Body of pancreas (tissue), 4 donors: ENCODE results near the gene FANCM. TPM values are rescaled to one million over a fixed set of nuclear protein-coding genes. Genes with fewer than 3 reads are reported as not detected.
A peak's percentile ranks its signal among the peaks of the same experiment; 100 is the strongest.

Source experiments
- ATAC-seq: fragments of 150-250 bp; one replicate; pipeline ENCODE4 v1.9.1; 2016
- DNase-seq, 4 donors: peaks; one replicate each; pipeline ENCODE4 v3.0.0-alpha.2; 2019
- H3K27ac ChIP-seq, 4 donors: fragments of 200-600 bp; sonication (generic); 1 replicate in 3 of 4; 2 replicates in 1 of 4; pipeline versions ENCODE4 v1.5.1 to v1.6.1; 2016 to 2019; ENCODE audit warnings: mild to moderate bottlenecking in 1 of 4, mixed read lengths in 1 of 4, moderate library complexity in 1 of 4
- H3K27me3 ChIP-seq, 2 donors: fragments of 200-600 bp; sonication (generic); one replicate each; pipeline ENCODE4 v1.6.0; 2016; ENCODE audit warnings: mild to moderate bottlenecking in 1 of 2
- H3K36me3 ChIP-seq, 2 donors: fragments of 200-600 bp; sonication (generic); replicated peaks in 1 of 2; 2 replicates each; pipeline ENCODE4 v1.5.1; 2016; ENCODE audit warnings: low read depth in 2 of 2; ENCODE audit not compliant: insufficient read depth in 1 of 2
- H3K4me1 ChIP-seq: fragments of 200-600 bp; sonication (generic); one replicate; pipeline ENCODE4 v1.6.0; 2016
- H3K4me3 ChIP-seq, 2 donors: fragments of 200-600 bp; sonication (generic); 1 replicate in 1 of 2; 2 replicates in 1 of 2; pipeline ENCODE4 v1.5.1; 2016 to 2019
- H3K9me3 ChIP-seq, 3 donors: fragments of 200-600 bp; sonication (generic); 1 replicate in 2 of 3; 2 replicates in 1 of 3; pipeline ENCODE4 v1.5.1; 2016
- CTCF ChIP-seq, 7 experiments: fragments of 450-650 bp in 4 of 7; fragments of 200-600 bp in 3 of 7; sonication (generic) in 3 of 7; IDR thresholded peaks; one replicate each; pipeline ENCODE4 v1.5.1; 2016 to 2019; ENCODE audit warnings: antibody characterized with exemption in 7 of 7
- POLR2A ChIP-seq, 3 donors: fragments of 450-650 bp; IDR thresholded peaks; one replicate each; pipeline ENCODE4 v1.6.1; 2016; ENCODE audit warnings: antibody characterized with exemption in 3 of 3, mild to moderate bottlenecking in 2 of 3
- WGBS, 2 donors: methylation state at CpG; one replicate each; pipeline ENCODE4 v1.1.5; 2017; 5-methylcytosine and 5-hydroxymethylcytosine counted together
- intact Hi-C: fragments of 100-400 bp; cut with DNase I; formaldehyde crosslinking; loops from one replicate; pipeline ENCODE4 v1.15.1; 2023
- total RNA-seq, 2 donors: library from RNA; depleted of rRNA; stranded (reverse); fragments of >200 nt; gene quantifications; one replicate each; pipeline ENCODE4 v1.1.0, GENCODE V29; 2016

The FANCM gene
- total RNA-seq, 2 donors from 2014 or later = 3.4 to 4.3 TPM

DNA sequence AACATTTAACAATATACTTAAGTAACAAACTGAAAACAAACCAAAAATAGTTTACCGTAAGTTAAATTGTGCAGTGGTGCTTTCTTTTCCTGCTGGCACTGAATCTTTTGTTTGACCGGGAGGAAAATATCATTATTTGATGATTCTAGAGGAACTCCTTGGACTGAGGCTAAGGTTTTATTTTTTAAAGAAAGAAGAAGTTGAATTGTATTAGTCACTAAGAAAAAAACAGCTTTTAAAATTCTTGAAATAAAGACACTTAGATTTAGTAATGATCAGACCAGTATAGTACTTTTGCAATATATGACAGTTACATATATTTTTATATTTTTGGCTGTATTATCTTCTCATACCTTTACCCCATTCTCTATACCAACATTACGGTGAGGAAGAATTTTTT is 107.0 kb downstream of the FANCM start:
- H3K4me3 ChIP-seq = no peak overlapping the region
- no peaks in the 10 kb centered on the region for H3K36me3 ChIP-seq
- intact Hi-C loops = no loop called here
- no peaks in the 10 kb centered on the region for H3K27me3 ChIP-seq
- DNase-seq (no peak), ATAC-seq (no peak)
- no peak for TF ChIP-seq CTCF (IDR thresholded peaks at IDR 0.05)
- WGBS, 2 donors = 72 to 89% methylated on average over 3 of the region's 3 CpGs
- H3K4me1 ChIP-seq = no peaks in the 10 kb centered on the region
- no peaks in the 10 kb centered on the region for H3K9me3 ChIP-seq
- H3K27ac ChIP-seq = no peak overlapping the region

DNA sequence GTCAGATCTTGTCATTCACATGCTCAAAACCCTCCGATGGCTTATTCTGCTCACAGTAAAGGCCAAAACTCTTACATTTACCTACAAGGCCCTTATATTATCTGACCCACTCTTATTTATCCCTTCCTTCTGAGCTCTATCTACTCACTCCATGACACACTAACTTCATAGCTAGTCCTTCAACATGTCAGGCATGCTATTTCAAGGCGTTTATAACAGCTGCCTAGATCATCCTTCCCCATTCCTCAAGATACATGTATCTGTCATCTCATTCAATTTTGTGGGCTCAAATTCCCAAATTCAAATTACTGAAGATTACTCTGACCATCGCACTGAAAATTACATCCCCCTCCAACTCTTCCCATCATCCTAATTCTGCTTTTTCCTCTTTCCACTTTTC is 110.4 kb downstream of the FANCM start:
- DNase-seq = no peak
- WGBS, 2 donors = 66 to 92% methylated on average over 3 of the region's 3 CpGs
- TF ChIP-seq CTCF (IDR thresholded peaks at IDR 0.05) (no peak), POLR2A (IDR thresholded peaks at IDR 0.05) (no peak)
- Histone ChIP-seq H3K27me3 (no peaks in the 10 kb centered on the region), H3K27ac (no peak overlapping the region), H3K4me3 (no peak overlapping the region), H3K9me3 (no peaks in the 10 kb centered on the region), H3K36me3 (no peaks in the 10 kb centered on the region), H3K4me1 (peaks cover 2% of the 10 kb centered on the region)
- no peak for ATAC-seq
- intact Hi-C loops = no loop called here

- intact Hi-C loops = no loop called here
- Histone ChIP-seq H3K9me3 (no peaks in the 10 kb centered on the region), H3K4me3 (no peak overlapping the region), H3K27me3 (no peaks in the 10 kb centered on the region), H3K4me1 (peaks cover 7% of the 10 kb centered on the region), H3K36me3 (no peaks in the 10 kb centered on the region), H3K27ac (no peak overlapping the region)
- ATAC-seq (no peak), DNase-seq (no peak)
- no peak for TF ChIP-seq POLR2A (IDR thresholded peaks at IDR 0.05)
- no peak for TF ChIP-seq CTCF (IDR thresholded peaks at IDR 0.05)
- WGBS, 2 donors = 85 to 88% methylated on average over 1 of the region's 1 CpG
Measured at GRCh38 chr14:45246691-45247090, 111.0 kb downstream of the FANCM start.

- intact Hi-C loops = no loop called here
- Histone ChIP-seq H3K4me3 (no peak overlapping the region), H3K27ac (no peak overlapping the region), H3K27me3 (no peaks in the 10 kb centered on the region), H3K9me3 (no peaks in the 10 kb centered on the region), H3K36me3 (no peaks in the 10 kb centered on the region), H3K4me1 (peaks cover 11% of the 10 kb centered on the region)
- WGBS, 2 donors = 91 to 100% methylated on average over 1 of the region's 1 CpG
- ATAC-seq (no peak), DNase-seq (no peak)
- TF ChIP-seq POLR2A (IDR thresholded peaks at IDR 0.05) (no peak), CTCF (IDR thresholded peaks at IDR 0.05) (no peak)
Measured at GRCh38 chr14:45247427-45247826, 111.7 kb downstream of the FANCM start.

- DNase-seq (peak in 2 of 4 donors; percentile 18 to 64), ATAC-seq (no peak)
- no peaks in the 10 kb centered on the region for H3K27me3 ChIP-seq
- intact Hi-C loops = no loop called here
- no peaks in the 10 kb centered on the region for H3K9me3 ChIP-seq
- WGBS, 2 donors = 41 to 61% methylated on average over 5 of the region's 5 CpGs
- peak overlapping the region in 1 of 4 donors; percentile 65 for H3K27ac ChIP-seq
- TF ChIP-seq POLR2A (IDR thresholded peaks at IDR 0.05) (no peak), CTCF (IDR thresholded peaks at IDR 0.05) (no peak)
- peaks cover 19% of the 10 kb centered on the region for H3K4me1 ChIP-seq
- no peaks in the 10 kb centered on the region for H3K36me3 ChIP-seq
- H3K4me3 ChIP-seq = no peak overlapping the region
Measured at GRCh38 chr14:45249856-45250575, 114.3 kb downstream of the FANCM start.
